ENCODE data around the gene AQP12B.

DNA sequence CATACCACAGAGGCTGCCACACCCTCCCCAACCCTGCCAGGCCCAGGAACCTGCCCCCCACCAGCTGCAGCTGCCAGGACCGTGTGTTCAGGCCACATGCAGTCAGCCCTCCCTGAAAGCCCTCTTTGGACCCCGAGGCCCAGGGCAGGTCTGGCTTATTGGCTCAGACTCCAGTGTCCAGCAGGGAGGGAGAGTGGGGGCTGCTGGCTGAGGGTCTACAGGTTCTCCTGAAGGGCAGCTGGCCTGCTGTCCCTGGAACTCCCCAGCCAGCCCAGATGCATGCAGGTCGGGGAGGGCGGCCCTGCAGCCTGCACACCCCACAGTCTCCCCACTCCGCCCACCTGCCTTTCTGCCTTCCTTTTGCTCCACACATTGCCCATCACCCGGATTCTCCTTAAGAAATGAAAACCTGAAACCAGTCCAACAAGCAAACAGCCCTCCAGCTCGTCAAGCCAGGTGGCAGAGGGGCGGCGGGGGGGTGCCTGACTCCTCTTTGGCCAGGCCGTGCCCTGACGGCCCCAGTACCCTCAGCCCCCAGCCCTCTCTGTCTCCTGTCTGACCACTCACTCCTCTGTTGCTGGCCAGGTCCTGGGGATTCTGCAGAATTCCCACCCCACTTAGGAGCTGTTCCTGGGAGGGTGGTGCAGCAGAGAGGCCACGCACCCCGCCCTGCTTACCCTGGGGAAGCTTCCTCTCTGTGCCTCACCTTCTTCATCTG lies 39.4 kb downstream of the AQP12B start:
- TF ChIP-seq, protein P1, sequence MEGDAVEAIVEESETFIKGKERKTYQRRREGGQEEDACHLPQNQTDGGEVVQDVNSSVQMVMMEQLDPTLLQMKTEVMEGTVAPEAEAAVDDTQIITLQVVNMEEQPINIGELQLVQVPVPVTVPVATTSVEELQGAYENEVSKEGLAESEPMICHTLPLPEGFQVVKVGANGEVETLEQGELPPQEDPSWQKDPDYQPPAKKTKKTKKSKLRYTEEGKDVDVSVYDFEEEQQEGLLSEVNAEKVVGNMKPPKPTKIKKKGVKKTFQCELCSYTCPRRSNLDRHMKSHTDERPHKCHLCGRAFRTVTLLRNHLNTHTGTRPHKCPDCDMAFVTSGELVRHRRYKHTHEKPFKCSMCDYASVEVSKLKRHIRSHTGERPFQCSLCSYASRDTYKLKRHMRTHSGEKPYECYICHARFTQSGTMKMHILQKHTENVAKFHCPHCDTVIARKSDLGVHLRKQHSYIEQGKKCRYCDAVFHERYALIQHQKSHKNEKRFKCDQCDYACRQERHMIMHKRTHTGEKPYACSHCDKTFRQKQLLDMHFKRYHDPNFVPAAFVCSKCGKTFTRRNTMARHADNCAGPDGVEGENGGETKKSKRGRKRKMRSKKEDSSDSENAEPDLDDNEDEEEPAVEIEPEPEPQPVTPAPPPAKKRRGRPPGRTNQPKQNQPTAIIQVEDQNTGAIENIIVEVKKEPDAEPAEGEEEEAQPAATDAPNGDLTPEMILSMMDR (IDR thresholded peaks at IDR 0.05; ENCODE audit: poor library complexity, severe bottlenecking): no peak
- TF ChIP-seq MXI1 (conservative IDR thresholded peaks at IDR 0.05; ENCODE audit: poor library complexity, severe bottlenecking) (no peak), EP300 (conservative IDR thresholded peaks at IDR 0.05; ENCODE audit: poor library complexity, severe bottlenecking) (no peak), POLR2AphosphoS5 (IDR thresholded peaks at IDR 0.05) (no peak)
